Measurements from ENCODE around the gene TMEM38A. TPM values are rescaled to one million over a fixed set of nuclear protein-coding genes. Genes with fewer than 3 reads are reported as not detected.
"Not testable (repeated sequence)": the region's sequence is repeated elsewhere in the genome, so short reads cannot be mapped to it uniquely, and the experiment has no call there.

Gene TMEM38A
- total and polyA plus RNA-seq, 2 experiments from 2014 or later = 28.3 to 41.1 TPM

DNA sequence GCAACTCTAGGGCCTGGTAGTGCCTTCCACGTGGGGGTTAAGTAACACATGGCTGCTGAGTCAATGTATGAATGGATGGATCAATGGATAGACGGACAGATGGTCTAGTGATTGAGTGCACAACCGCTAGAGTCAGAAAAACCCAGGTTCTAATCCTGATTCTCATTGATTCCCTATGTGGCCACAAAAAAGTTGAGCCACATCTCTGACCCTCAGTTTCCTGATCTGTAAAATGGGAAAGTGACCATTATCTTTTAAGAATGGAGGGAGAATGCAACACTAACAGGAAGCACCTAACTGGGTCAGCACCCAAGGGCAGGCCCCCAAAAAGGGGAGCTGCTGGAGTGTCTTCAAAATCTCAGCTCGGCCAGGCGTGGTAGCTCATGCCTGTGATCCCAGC lies 3.6 kb upstream of the TMEM38A start:
- Histone ChIP-seq H3K36me3 (peaks cover 30% of the 10 kb centered on the region), H3K27ac (no peak overlapping the region), H3K9me3 (ENCODE audit: low read depth) (no peaks in the 10 kb centered on the region), H3K4me1 (ENCODE audit: low read depth) (peaks cover 4% of the 10 kb centered on the region), H3K4me3 (no peak overlapping the region), H3K27me3 (no peaks in the 10 kb centered on the region)
- DNase-seq (ENCODE audit: low read depth in 1 of 2, low spot score in 1 of 2) = no peak
- TF ChIP-seq, protein P1, sequence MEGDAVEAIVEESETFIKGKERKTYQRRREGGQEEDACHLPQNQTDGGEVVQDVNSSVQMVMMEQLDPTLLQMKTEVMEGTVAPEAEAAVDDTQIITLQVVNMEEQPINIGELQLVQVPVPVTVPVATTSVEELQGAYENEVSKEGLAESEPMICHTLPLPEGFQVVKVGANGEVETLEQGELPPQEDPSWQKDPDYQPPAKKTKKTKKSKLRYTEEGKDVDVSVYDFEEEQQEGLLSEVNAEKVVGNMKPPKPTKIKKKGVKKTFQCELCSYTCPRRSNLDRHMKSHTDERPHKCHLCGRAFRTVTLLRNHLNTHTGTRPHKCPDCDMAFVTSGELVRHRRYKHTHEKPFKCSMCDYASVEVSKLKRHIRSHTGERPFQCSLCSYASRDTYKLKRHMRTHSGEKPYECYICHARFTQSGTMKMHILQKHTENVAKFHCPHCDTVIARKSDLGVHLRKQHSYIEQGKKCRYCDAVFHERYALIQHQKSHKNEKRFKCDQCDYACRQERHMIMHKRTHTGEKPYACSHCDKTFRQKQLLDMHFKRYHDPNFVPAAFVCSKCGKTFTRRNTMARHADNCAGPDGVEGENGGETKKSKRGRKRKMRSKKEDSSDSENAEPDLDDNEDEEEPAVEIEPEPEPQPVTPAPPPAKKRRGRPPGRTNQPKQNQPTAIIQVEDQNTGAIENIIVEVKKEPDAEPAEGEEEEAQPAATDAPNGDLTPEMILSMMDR (IDR thresholded peaks at IDR 0.05; ENCODE audit: low read depth, low read length) = no peak

DNA sequence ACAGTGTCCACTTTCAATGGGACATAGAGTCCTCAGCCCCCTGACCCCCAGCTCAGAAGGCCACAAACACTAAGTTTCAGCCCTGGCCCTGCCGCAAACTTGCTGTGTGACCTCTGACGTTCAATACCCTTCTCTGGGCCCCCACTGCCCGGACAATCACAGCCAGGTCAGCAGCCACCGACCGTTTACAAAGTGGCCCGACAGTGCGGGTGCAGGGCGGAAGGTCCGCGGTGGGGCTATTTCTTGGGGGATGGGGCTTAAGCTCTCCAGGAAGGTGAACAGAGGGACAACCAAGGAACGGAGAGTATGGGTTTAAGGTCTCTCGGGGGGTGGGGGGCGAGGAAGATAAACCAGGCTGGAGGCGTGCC lies 1.5 kb upstream of the TMEM38A start:
- no peaks in the 10 kb centered on the region for H3K9me3 ChIP-seq (ENCODE audit: low read depth)
- no peaks in the 10 kb centered on the region for H3K27me3 ChIP-seq
- peaks cover 18% of the 10 kb centered on the region for H3K36me3 ChIP-seq
- TF ChIP-seq, protein P1 (IDR thresholded peaks at IDR 0.05; ENCODE audit: low read depth, low read length) = no peak
- H3K4me3 ChIP-seq = peak overlapping the region; percentile 60
- no peak overlapping the region for H3K27ac ChIP-seq
- no peak for DNase-seq (ENCODE audit: low read depth in 1 of 2, low spot score in 1 of 2)
- peaks cover 4% of the 10 kb centered on the region for H3K4me1 ChIP-seq (ENCODE audit: low read depth)

DNA sequence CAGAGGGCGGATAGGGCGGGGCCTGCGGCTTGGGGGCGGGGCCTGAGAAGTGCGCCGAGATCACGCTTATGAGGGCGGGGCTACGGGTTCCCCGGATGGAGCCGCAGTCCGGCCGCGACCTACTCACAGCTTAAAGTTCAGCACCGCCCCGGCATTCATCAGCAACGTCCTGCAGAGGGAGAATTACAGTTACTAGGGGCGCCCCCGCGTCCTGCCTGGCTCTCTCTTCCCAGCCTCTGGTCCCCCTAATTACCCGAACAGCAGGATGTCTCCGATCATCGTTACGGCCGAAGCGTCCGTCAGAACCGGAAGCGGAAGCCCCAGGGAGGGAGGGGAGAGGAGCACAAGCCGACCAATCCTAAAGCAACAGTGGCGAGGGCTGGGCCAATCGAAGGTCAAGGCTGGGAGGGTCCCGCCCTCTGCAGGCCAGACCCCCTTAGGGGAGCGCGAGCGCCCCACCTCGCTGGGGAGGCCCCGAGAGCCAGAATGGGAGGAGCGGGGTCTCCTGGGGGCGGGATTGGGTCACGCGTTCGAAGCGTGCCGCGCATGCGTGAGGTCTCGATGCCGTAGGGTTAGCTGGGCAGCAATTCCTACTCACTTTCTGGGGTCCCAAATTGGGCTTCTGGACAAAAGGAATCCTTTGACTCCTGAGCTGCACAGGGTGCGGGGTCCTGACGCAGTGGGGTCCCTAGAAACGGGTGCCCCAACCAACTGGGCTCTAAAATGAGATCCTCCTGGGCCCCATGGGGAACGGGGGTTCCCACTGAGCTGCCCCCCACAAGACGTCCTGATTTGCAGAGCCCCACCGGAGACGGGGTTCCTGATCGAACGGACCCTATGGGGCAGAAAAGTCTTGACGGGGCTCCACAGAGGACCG lies 869 bp upstream of the TMEM38A start, which contains the start of gene SMIM7:
TSS of gene SMIM7 (minus strand) at position 313 of the 877 bp plus-strand sequence. CDS start at position 279, 34 bp downstream.
- Histone ChIP-seq H3K27ac (peak within 1 kb of the TSS; percentile 78), H3K9me3 (ENCODE audit: low read depth) (no peaks in the 10 kb centered on the region), H3K4me1 (ENCODE audit: low read depth) (peaks cover 4% of the 10 kb centered on the region), H3K36me3 (peaks cover 15% of the 10 kb centered on the region), H3K27me3 (no peaks in the 10 kb centered on the region), H3K4me3 (peak within 1 kb of the TSS; percentile 81)
- TF ChIP-seq, protein P1 (IDR thresholded peaks at IDR 0.05; ENCODE audit: low read depth, low read length) = peak; percentile 13
- peak; percentile 99 to 100 for DNase-seq (ENCODE audit: low read depth in 1 of 2, low spot score in 1 of 2)

DNA sequence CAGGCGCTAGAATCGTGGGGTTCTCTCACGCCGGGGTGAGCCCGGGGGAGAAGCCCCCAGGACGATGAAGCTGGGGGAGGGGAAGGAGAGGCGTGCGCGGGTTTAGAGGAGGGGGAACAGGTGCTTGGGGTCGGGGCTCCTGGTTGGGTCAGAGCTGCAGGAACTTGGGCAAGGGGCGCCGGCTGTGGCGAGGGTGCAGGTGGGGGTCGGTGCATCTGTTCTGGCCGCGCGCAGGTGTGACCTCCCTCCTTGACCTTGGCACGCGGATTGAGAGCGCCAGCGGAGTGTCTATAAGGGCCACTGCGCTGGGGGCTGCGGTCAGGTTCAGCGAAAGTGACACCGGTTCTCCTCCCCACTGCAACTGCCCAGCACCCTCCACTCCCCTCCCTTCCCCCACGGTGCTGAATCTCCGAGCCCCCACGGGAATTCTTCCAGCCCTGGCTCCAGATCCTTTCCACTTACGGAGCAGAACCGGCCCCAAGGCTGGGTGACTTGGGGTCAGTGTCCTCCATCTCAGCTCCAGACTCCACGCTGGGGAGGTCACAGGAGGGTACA lies 618 bp downstream of the TMEM38A start:
- no peaks in the 10 kb centered on the region for H3K9me3 ChIP-seq (ENCODE audit: low read depth)
- peak in 1 of 2 donors; percentile 50 for DNase-seq (ENCODE audit: low read depth in 1 of 2, low spot score in 1 of 2)
- TF ChIP-seq, protein P1 (IDR thresholded peaks at IDR 0.05; ENCODE audit: low read depth, low read length) = no peak
- H3K36me3 ChIP-seq = peaks cover 7% of the 10 kb centered on the region
- peak overlapping the region; percentile 81 for H3K4me3 ChIP-seq
- H3K4me1 ChIP-seq (ENCODE audit: low read depth) = peaks cover 4% of the 10 kb centered on the region
- H3K27ac ChIP-seq = no peak overlapping the region
- no peaks in the 10 kb centered on the region for H3K27me3 ChIP-seq

DNA sequence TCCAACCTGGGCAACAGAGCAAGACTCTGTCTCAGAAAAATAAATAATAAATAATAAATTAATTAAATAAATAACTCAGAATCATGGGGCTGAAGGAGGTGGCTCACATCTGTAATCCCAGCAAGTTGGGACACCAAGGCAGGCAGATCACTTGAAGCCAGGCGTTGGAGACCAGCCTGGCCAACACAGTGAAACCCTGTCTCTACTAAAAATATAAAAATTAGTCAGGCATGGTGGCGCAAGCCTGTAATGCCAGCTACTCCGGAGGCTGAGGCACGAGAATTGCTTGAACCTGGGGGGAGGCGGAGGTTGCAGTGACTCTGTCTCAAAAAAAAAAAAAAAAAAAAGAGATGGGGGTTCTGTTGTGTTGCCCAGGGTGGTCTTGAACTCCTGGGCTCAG lies 7.2 kb downstream of the TMEM38A start:
- no peaks in the 10 kb centered on the region for H3K36me3 ChIP-seq
- H3K9me3 ChIP-seq (ENCODE audit: low read depth) = no peaks in the 10 kb centered on the region
- H3K4me1 ChIP-seq (ENCODE audit: low read depth) = no peaks in the 10 kb centered on the region
- H3K27ac ChIP-seq = no peak overlapping the region
- TF ChIP-seq, protein P1 (IDR thresholded peaks at IDR 0.05; ENCODE audit: low read depth, low read length) = no peak
- DNase-seq (ENCODE audit: low read depth in 1 of 2, low spot score in 1 of 2) = no peak
- H3K4me3 ChIP-seq = no peak overlapping the region
- H3K27me3 ChIP-seq = no peaks in the 10 kb centered on the region

DNA sequence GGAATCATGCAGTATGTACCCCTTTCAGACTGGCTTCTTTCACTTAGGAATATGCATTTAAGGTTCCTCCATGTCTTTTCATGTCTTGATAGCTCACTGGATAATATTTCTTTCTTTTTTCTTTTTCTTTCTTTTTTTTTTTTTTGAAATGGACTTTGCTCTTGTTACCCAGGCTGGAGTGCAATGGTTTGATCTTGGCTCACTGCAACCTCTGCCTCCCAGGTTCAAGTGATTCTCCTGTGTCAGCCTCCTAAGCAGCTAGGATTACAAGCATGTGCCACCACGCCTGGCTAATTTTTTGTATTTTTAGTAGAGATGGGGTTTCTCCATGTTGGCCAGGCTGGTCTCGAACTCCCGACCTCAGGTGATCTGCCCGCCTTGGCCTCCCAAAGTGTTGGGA lies 7.8 kb downstream of the TMEM38A start:
- H3K4me3 ChIP-seq; H3K9me3 ChIP-seq (ENCODE audit: low read depth): not testable (repeated sequence)

More for the DNA sequence above, 7.8 kb downstream of the TMEM38A start:
- H3K27ac ChIP-seq; DNase-seq (ENCODE audit: low read depth in 1 of 2, low spot score in 1 of 2); H3K4me1 ChIP-seq (ENCODE audit: low read depth); H3K27me3 ChIP-seq; H3K36me3 ChIP-seq: not testable (repeated sequence)

All from cardiac muscle cell (in vitro differentiated cells and primary cell).